HepG2 (cell line): ENCODE results near the gene MPC1L. TPM values are rescaled to one million over a fixed set of nuclear protein-coding genes. Genes with fewer than 3 reads are reported as not detected.

ENCODE experiments used
- FOXK1 ChIP-seq: sonication (generic); formaldehyde crosslinking; IDR thresholded peaks from 2 replicates; pipeline ENCODE4 v1.4.0; 2020; ENCODE audit warnings: low read depth, missing genetic modification reagents, borderline replicate concordance
- HNF4G ChIP-seq, 2 experiments: sonication (generic) in 1 of 2; formaldehyde crosslinking in 1 of 2; IDR thresholded peaks; 2 replicates each; pipeline versions ENCODE4 v1.4.0 to v1.6.1; 2011 to 2020; ENCODE audit warnings: borderline replicate concordance in 2 of 2, low read depth in 2 of 2, mild to moderate bottlenecking in 2 of 2, low read length in 1 of 2, missing genetic modification reagents in 1 of 2, moderate library complexity in 1 of 2
- HNRNPL ChIP-seq: fragments of 200-400 bp; formaldehyde crosslinking; IDR thresholded peaks from 2 replicates; pipeline ENCODE4 v1.6.1; 2017; ENCODE audit warnings: mild to moderate bottlenecking, low read depth, low read length
- IRX3 ChIP-seq: sonication (generic); formaldehyde crosslinking; IDR thresholded peaks from 2 replicates; pipeline ENCODE4 v1.8.1; 2023; ENCODE audit warnings: mild to moderate bottlenecking, low read depth, missing genetic modification reagents, borderline replicate concordance
- MTF1 ChIP-seq: sonication (generic); formaldehyde crosslinking; IDR thresholded peaks from 2 replicates; pipeline ENCODE4 v1.5.0; 2020; ENCODE audit warnings: missing genetic modification reagents
- MZF1 ChIP-seq: sonication (generic); formaldehyde crosslinking; IDR thresholded peaks from 2 replicates; pipeline ENCODE4 v1.8.1; 2023; ENCODE audit warnings: mild to moderate bottlenecking, missing genetic modification reagents, borderline replicate concordance
- PHF20 ChIP-seq: sonication (generic); formaldehyde crosslinking; IDR thresholded peaks from 2 replicates; pipeline ENCODE4 v1.5.0; 2020; ENCODE audit warnings: mild to moderate bottlenecking, missing genetic modification reagents
- polyA plus RNA-seq, 8 experiments: library from polyadenylated mRNA; depleted of rRNA in 3 of 8; stranded (reverse) in 7 of 8; unstranded in 1 of 8; fragments of >200 nt; fragmentation: Illumina TruSeq in 4 of 8; extraction: Trizol in 4 of 8; gene quantifications; 2 replicates each; pipeline versions ENCODE4 v1.2.1 to v1.2.3, GENCODE V29; 2011 to 2016; ENCODE audit warnings: low read depth in 4 of 8, missing spikeins in 1 of 8, mixed read lengths in 1 of 8; ENCODE audit not compliant: insufficient read depth in 1 of 8
- total RNA-seq, 5 experiments: library from RNA; depleted of rRNA; stranded (reverse); fragments of >200 nt; fragmentation: Illumina TruSeq; extraction: Trizol; gene quantifications; 2 replicates each; pipeline ENCODE4 v1.2.3, GENCODE V29; 2016; ENCODE audit warnings: low read depth in 1 of 5
- TF ChIP-seq, protein P1 (sequence below): sonication (generic); formaldehyde crosslinking; IDR thresholded peaks from 2 replicates; pipeline ENCODE4 v1.5.1; 2020; ENCODE audit warnings: mild to moderate bottlenecking, missing genetic modification reagents, borderline replicate concordance
- TF ChIP-seq, protein P2 (sequence below): sonication (generic); formaldehyde crosslinking; IDR thresholded peaks from 2 replicates; pipeline ENCODE4 v1.4.0; 2020; ENCODE audit warnings: low read depth, mild to moderate bottlenecking, missing genetic modification reagents
- TF ChIP-seq, protein P3 (sequence below), 2 experiments: sonication (generic) in 1 of 2; formaldehyde crosslinking in 1 of 2; IDR thresholded peaks; 2 replicates each; pipeline versions ENCODE4 v1.5.1 to v1.6.1; 2011 to 2020; ENCODE audit warnings: borderline replicate concordance in 1 of 2, low read depth in 1 of 2, low read length in 1 of 2, mild to moderate bottlenecking in 1 of 2, missing genetic modification reagents in 1 of 2, moderate library complexity in 1 of 2

Gene MPC1L
- total and polyA plus RNA-seq, 2 of the 13 experiments (the other 11 are each of a cell fraction or from before 2014, with no cell fraction given), result not detected

- TF ChIP-seq, protein P1, sequence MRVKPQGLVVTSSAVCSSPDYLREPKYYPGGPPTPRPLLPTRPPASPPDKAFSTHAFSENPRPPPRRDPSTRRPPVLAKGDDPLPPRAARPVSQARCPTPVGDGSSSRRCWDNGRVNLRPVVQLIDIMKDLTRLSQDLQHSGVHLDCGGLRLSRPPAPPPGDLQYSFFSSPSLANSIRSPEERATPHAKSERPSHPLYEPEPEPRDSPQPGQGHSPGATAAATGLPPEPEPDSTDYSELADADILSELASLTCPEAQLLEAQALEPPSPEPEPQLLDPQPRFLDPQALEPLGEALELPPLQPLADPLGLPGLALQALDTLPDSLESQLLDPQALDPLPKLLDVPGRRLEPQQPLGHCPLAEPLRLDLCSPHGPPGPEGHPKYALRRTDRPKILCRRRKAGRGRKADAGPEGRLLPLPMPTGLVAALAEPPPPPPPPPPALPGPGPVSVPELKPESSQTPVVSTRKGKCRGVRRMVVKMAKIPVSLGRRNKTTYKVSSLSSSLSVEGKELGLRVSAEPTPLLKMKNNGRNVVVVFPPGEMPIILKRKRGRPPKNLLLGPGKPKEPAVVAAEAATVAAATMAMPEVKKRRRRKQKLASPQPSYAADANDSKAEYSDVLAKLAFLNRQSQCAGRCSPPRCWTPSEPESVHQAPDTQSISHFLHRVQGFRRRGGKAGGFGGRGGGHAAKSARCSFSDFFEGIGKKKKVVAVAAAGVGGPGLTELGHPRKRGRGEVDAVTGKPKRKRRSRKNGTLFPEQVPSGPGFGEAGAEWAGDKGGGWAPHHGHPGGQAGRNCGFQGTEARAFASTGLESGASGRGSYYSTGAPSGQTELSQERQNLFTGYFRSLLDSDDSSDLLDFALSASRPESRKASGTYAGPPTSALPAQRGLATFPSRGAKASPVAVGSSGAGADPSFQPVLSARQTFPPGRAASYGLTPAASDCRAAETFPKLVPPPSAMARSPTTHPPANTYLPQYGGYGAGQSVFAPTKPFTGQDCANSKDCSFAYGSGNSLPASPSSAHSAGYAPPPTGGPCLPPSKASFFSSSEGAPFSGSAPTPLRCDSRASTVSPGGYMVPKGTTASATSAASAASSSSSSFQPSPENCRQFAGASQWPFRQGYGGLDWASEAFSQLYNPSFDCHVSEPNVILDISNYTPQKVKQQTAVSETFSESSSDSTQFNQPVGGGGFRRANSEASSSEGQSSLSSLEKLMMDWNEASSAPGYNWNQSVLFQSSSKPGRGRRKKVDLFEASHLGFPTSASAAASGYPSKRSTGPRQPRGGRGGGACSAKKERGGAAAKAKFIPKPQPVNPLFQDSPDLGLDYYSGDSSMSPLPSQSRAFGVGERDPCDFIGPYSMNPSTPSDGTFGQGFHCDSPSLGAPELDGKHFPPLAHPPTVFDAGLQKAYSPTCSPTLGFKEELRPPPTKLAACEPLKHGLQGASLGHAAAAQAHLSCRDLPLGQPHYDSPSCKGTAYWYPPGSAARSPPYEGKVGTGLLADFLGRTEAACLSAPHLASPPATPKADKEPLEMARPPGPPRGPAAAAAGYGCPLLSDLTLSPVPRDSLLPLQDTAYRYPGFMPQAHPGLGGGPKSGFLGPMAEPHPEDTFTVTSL (CRISPR knock-in tag), result no peak
- TF ChIP-seq HNRNPL, result no peak
- no peak for TF ChIP-seq PHF20 (CRISPR knock-in tag)
- TF ChIP-seq, protein P2, sequence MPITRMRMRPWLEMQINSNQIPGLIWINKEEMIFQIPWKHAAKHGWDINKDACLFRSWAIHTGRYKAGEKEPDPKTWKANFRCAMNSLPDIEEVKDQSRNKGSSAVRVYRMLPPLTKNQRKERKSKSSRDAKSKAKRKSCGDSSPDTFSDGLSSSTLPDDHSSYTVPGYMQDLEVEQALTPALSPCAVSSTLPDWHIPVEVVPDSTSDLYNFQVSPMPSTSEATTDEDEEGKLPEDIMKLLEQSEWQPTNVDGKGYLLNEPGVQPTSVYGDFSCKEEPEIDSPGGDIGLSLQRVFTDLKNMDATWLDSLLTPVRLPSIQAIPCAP (CRISPR knock-in tag), result no peak
- no peak for TF ChIP-seq MZF1 (CRISPR knock-in tag)
- TF ChIP-seq, protein P3, sequence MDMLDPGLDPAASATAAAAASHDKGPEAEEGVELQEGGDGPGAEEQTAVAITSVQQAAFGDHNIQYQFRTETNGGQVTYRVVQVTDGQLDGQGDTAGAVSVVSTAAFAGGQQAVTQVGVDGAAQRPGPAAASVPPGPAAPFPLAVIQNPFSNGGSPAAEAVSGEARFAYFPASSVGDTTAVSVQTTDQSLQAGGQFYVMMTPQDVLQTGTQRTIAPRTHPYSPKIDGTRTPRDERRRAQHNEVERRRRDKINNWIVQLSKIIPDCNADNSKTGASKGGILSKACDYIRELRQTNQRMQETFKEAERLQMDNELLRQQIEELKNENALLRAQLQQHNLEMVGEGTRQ (IDR thresholded peaks at IDR 0.05; ENCODE audit: low read depth, low read length), result no peak
- TF ChIP-seq, protein P3 (CRISPR knock-in tag; IDR thresholded peaks at IDR 0.05; ENCODE audit: borderline replicate concordance), result no peak
- no peak for TF ChIP-seq HNF4G (IDR thresholded peaks at IDR 0.05; ENCODE audit: borderline replicate concordance, low read depth, low read length)
- no peak for TF ChIP-seq HNF4G (CRISPR knock-in tag; IDR thresholded peaks at IDR 0.05; ENCODE audit: borderline replicate concordance, low read depth)
- TF ChIP-seq MTF1, result no peak
- TF ChIP-seq FOXK1, result no peak
- TF ChIP-seq IRX3 (CRISPR knock-in tag), result no peak
These were observed 2.1 kb downstream of the MPC1L start (continued) for GRCh38 chrX:40625294-40625693.
